HG03575 (cell line): ENCODE measurements around the gene DDAH1.

Source experiments
- ATAC-seq: cut with Tn5 transposase; IDR thresholded peaks from one replicate; pipeline ENCODE4 v1.9.1; 2021; ENCODE audit not compliant: unreplicated experiment, insufficient number of reproducible peaks, low FRiP score; ENCODE audit errors: extremely low read depth

DDAH1 gene

GRCh38 chr1:85407746-85408377 is 57.1 kb downstream of the DDAH1 start:
- ATAC-seq = no peak

- no peak for ATAC-seq
These were observed 57.9 kb downstream of the DDAH1 start for GRCh38 chr1:85406887-85407533.

GRCh38 chr1:85406081-85406480 is 58.9 kb downstream of the DDAH1 start:
- ATAC-seq = no peak

- no peak for ATAC-seq
These were observed 60.6 kb downstream of the DDAH1 start for GRCh38 chr1:85404408-85404807.

- ATAC-seq = no peak
These were observed 66.4 kb downstream of the DDAH1 start for GRCh38 chr1:85398391-85399064.

- no peak for ATAC-seq
These were observed 67.4 kb downstream of the DDAH1 start for GRCh38 chr1:85397490-85398032.

- ATAC-seq = no peak
These were observed 68.8 kb downstream of the DDAH1 start for GRCh38 chr1:85396194-85396593.

GRCh38 chr1:85394130-85394529 is 70.8 kb downstream of the DDAH1 start:
- ATAC-seq = no peak

GRCh38 chr1:85393490-85393889 is 71.5 kb downstream of the DDAH1 start:
- ATAC-seq = no peak

GRCh38 chr1:85388416-85388815 is 76.5 kb downstream of the DDAH1 start:
- ATAC-seq = no peak

- no peak for ATAC-seq
These were observed 77.2 kb downstream of the DDAH1 start for GRCh38 chr1:85387781-85388180.

- no peak for ATAC-seq
These were observed 78.8 kb downstream of the DDAH1 start for GRCh38 chr1:85386068-85386722.

GRCh38 chr1:85379203-85380136 is 85.5 kb downstream of the DDAH1 start:
- no peak for ATAC-seq

GRCh38 chr1:85378534-85378933 is 86.4 kb downstream of the DDAH1 start:
- ATAC-seq = no peak

GRCh38 chr1:85376356-85376755 is 88.6 kb downstream of the DDAH1 start:
- ATAC-seq = no peak

GRCh38 chr1:85375493-85375892 is 89.5 kb downstream of the DDAH1 start:
- no peak for ATAC-seq

- ATAC-seq = no peak
These were observed 90.8 kb downstream of the DDAH1 start for GRCh38 chr1:85374160-85374559.

- no peak for ATAC-seq
These were observed 91.6 kb downstream of the DDAH1 start for GRCh38 chr1:85373378-85373708.
